ENCODE data around the gene ATP6V1G1.

The ATP6V1G1 gene

GRCh38 chr9:114613087-114613486 is 25.5 kb downstream of the ATP6V1G1 start:
- DNase-seq: no peak

GRCh38 chr9:114613919-114614318 is 26.4 kb downstream of the ATP6V1G1 start:
- no peak for DNase-seq

GRCh38 chr9:114614373-114614772 is 26.8 kb downstream of the ATP6V1G1 start:
- no peak for DNase-seq

- no peak for DNase-seq
These were observed 29.3 kb downstream of the ATP6V1G1 start for GRCh38 chr9:114616684-114617520.

- no peak for DNase-seq
These were observed 31.7 kb downstream of the ATP6V1G1 start for GRCh38 chr9:114619191-114619761.

GRCh38 chr9:114621561-114621960 is 34.0 kb downstream of the ATP6V1G1 start:
- DNase-seq: no peak

- DNase-seq: no peak
These were observed 34.5 kb downstream of the ATP6V1G1 start for GRCh38 chr9:114621975-114622609.

- no peak for DNase-seq
These were observed 37.1 kb downstream of the ATP6V1G1 start for GRCh38 chr9:114624677-114625076.

- DNase-seq: no peak
These were observed 38.9 kb downstream of the ATP6V1G1 start for GRCh38 chr9:114626415-114627020.

- DNase-seq: no peak
These were observed 40.0 kb downstream of the ATP6V1G1 start for GRCh38 chr9:114627553-114627952.

GRCh38 chr9:114629563-114630090 is 42.1 kb downstream of the ATP6V1G1 start:
- no peak for DNase-seq

GRCh38 chr9:114631166-114631565 is 43.6 kb downstream of the ATP6V1G1 start:
- no peak for DNase-seq

- DNase-seq: no peak
These were observed 46.0 kb downstream of the ATP6V1G1 start for GRCh38 chr9:114633438-114634089.

GRCh38 chr9:114634387-114634786 is 46.8 kb downstream of the ATP6V1G1 start:
- no peak for DNase-seq

- no peak for DNase-seq
These were observed 50.8 kb downstream of the ATP6V1G1 start for GRCh38 chr9:114638404-114638803.

- no peak for DNase-seq
These were observed 54.4 kb downstream of the ATP6V1G1 start for GRCh38 chr9:114641967-114642366.

GRCh38 chr9:114643001-114643400 is 55.4 kb downstream of the ATP6V1G1 start:
- no peak for DNase-seq

GRCh38 chr9:114643896-114644295 is 56.3 kb downstream of the ATP6V1G1 start:
- DNase-seq: no peak

Measured in COR-L47 (cell line).